GDM1 (cell line): ENCODE data around the gene SKAP1.
A peak's percentile ranks its signal among the peaks of the same experiment; 100 is the strongest.

Experiments used
- DNase-seq: peaks from one replicate; lab custom pipeline; 2025; lab: John Stamatoyannopoulos, UW

The SKAP1 gene

GRCh38 chr17:48144976-48145798 lies 284.8 kb downstream of the SKAP1 start:
- DNase-seq = no peak

GRCh38 chr17:48144231-48144630 lies 285.8 kb downstream of the SKAP1 start:
- DNase-seq = no peak

GRCh38 chr17:48143629-48144028 lies 286.4 kb downstream of the SKAP1 start:
- DNase-seq = no peak

GRCh38 chr17:48139944-48140343 lies 290.1 kb downstream of the SKAP1 start:
- DNase-seq = no peak

DNA sequence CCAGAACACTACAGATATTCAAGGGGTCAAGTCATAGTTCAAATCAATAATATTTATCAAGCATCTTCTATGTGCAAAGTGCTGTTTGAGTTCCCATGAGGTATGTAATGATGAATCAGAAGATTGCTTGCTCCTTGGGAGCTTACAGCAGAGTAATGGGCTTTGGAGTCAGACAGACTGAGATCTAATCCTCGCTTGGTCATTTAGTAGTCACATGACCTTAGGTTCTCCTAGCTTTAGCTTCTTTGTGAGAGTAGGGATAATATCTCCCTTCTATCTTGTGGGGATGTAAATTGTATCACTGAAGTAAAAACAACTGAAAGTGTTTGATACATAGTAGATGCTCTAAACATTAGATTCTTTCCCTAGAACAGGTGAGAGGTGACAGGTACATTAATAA lies 292.4 kb downstream of the SKAP1 start:
- DNase-seq = no peak

GRCh38 chr17:48134912-48135480 lies 295.0 kb downstream of the SKAP1 start:
- DNase-seq = no peak

GRCh38 chr17:48132385-48132784 lies 297.6 kb downstream of the SKAP1 start:
- no peak for DNase-seq

GRCh38 chr17:48131216-48131824 lies 298.7 kb downstream of the SKAP1 start:
- peak; percentile 43 for DNase-seq

GRCh38 chr17:48129981-48130380 lies 300.0 kb downstream of the SKAP1 start:
- DNase-seq = no peak

GRCh38 chr17:48128400-48128799 lies 301.6 kb downstream of the SKAP1 start:
- DNase-seq = no peak

DNA sequence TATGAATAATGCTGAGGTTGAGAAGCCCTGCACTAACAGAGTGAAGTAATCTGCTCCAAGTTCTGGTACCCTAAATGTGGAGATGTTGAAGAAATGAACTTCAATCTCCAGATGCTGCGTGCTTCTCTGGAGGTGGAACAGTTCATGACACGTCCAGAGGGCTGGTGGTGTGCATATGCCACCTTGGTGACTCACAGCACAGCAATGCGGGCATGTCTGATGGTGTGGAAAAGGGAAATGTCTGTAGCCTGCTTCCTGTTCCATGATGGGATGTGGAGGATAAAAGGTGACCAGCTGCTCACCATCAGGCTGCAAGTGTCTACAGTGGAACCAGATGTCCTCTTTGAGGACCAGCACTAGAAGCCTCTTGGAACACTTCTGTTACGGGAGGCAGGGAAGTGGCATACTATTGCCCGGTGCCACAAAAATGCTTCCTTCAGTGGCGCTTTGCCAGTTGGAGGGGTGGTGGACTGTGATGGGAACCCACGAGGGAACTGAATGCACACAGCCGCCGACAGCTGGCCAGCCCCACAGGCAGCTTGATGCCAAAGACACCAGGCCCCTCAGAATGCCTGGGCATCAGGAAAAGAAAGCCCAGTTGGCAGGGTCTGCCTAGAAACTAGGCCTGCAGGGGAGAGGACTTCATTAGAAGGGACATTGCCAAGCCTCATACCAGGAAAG lies 302.5 kb downstream of the SKAP1 start:
- no peak for DNase-seq

DNA sequence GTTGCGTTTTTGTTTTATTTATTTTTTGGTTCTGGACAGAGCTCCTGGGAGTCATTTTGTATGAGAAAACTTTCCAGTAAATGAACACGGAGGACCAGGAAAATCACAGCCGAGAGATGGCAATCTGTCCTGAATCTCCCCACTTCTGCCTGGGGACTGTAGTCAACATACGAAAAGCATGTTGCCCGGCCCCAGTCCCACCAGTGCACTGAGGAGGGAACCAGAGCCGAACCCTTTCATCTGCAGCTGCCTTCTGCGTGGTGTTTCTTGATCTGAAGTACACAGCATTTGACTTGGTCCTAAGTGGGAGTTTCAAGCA lies 303.5 kb downstream of the SKAP1 start:
- DNase-seq = no peak

GRCh38 chr17:48125829-48126531 lies 304.0 kb downstream of the SKAP1 start:
- DNase-seq = no peak

DNA sequence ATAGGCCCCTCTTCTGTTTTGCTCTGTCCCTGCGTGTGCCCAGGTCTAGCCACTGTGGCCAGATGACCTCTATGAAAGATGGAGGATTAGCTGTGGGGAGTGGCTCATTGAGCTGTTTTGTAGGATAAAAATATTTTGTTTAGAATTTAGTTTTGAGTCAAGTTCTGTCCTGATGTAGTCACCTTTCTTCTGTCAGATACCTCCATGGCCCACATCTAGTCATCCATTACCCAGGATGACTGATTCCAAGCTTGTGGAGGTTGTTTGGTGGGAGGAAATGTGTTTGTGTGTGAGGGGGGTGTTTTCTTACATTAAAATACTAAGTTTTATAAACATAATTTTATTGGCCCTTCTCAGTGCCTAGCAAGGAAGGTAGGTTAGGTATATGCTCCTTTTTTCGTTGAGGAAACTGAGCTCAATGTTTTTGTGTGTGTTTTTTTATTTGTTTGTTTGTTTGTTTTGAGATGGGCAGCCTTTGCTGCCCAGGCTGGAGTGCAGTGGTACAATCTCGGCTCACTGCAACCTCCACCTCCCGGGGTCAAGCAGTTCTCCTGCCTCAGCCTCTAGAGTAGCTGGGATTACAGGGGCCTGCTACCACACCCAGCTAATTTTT lies 306.1 kb downstream of the SKAP1 start:
- DNase-seq = no peak

DNA sequence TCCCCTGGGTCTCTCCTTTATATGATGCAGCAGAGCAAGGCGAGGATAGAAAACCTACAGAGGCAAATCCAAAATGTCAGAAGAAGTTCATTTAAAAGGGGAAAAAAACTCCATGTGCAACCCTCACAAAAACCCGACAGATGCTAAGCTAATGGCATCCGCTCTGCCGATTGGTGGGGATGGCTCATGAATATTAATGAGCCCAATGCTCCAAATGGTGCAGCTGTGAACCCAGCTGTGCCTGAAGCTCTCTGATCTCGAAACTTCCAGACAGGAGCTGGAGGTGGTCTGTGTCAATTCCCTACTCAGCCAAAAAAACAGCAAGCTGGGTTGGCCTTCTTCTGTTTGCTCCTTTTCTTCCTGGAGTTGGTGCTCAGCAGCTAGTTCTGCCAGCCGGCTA lies 306.9 kb downstream of the SKAP1 start:
- DNase-seq = no peak

DNA sequence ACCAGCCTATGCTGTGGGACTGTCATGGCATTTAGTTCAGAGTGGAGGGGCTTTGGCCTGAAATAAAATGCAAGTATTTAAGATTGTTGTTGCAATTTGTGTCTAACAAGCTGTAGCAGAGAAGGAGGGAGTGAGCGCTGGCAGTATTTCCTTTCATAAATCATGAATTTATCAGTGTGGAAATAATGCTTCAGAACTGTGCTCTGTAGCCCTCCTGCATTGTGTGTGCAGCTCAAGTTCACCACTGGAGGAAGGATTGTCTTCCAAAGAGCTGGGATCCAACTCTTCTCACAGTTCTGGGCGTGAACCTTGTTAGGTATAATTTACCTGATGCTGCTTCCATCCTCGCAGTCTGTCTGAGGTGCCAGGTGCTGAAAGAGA lies 307.4 kb downstream of the SKAP1 start:
- DNase-seq = no peak

GRCh38 chr17:48121923-48122664 lies 307.9 kb downstream of the SKAP1 start:
- no peak for DNase-seq

- DNase-seq = no peak
These were observed 316.8 kb downstream of the SKAP1 start for GRCh38 chr17:48113201-48113676.

GRCh38 chr17:48111937-48112241 lies 318.1 kb downstream of the SKAP1 start:
- no peak for DNase-seq

DNA sequence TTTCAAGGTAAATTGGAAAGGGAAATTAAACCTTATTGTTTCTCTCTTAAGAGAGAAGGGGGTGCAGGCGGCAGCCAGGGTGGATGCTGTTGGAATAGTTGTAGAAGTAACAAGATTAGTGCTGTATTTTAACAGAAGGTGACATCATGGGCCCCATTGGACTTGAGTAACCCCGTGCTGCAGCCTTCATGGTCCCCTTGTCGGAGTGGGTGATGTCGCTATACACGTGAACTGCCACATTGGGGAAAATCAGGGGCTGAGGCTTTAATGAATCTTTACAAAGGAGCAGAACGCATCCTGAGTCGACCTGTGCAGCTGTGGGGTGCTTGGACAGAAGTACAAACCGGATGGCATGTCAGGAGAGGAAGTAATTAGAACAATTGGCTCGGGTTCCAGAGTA lies 319.3 kb downstream of the SKAP1 start:
- no peak for DNase-seq
